GM18519 (cell line): ENCODE data around the gene ATF6.

Experiments used
- ATAC-seq: cut with Tn5 transposase; IDR thresholded peaks from one replicate; pipeline ENCODE4 v1.9.1; 2021; ENCODE audit warnings: mild to moderate bottlenecking, moderate library complexity; ENCODE audit not compliant: unreplicated experiment, low FRiP score

Gene ATF6

DNA sequence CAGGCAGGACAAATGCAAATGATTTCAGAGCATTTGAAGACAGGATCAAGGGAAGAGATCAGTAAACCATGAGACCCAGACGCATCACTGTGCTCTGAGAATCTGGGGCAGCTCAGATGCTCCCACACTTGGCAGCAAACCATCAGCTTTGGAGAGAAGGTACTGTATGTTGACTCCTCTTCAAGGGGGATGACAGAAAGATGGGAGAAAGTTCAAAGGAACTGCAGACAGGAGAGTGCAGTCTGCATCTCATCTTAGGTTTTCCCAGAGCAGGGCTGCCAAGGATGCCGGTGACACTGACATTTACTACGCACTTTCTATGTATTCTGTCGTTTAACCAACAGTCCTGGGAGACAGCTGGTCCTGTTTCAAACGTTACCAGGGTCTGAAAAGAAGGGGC, 221.8 kb downstream of the ATF6 start:
- ATAC-seq: no peak

DNA sequence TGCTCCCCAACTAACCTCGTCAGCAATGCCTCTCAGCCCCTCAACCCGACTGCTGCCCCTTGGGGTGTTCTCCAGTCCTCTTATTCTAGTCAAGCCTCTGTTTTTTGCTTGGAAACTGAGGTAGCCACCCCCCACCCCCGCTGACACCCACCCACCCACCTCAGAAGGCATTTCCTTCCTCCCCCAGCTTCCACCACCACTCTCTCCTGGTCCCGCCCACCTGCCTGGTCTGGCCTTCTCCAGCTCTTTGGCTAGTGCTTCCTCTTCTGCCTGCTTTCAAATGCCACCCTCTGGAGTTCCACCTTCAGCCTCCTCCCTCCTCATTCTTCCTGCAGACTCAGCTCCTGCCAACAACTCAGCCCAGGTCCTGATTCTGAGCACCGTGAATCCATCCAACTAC, 222.3 kb downstream of the ATF6 start:
- ATAC-seq: no peak

- ATAC-seq: no peak
These were observed 223.0 kb downstream of the ATF6 start for GRCh38 chr1:161989108-161989507.

GRCh38 chr1:161989786-161990185, 223.7 kb downstream of the ATF6 start:
- ATAC-seq: no peak

DNA sequence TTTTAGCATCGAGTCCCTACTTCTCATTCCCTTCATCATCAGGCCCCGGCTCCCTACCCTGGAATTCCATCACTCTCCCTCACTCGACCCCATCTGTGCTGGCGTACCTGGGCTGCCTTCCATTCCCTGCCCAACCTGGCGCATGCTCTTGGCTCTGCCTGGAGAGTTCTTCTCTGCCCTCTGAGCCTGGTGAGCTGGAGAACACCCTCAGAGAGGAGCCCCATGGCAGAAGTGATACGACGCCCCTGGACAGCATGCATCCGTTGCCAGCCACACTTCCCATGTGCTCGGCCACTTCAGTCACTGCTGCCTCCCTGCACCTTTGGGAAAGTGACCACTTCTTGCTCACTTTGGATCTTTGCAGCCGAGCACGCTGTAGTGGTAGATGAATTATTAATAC, 227.5 kb downstream of the ATF6 start:
- no peak for ATAC-seq

- no peak for ATAC-seq
These were observed 228.1 kb downstream of the ATF6 start for GRCh38 chr1:161994175-161994668.

DNA sequence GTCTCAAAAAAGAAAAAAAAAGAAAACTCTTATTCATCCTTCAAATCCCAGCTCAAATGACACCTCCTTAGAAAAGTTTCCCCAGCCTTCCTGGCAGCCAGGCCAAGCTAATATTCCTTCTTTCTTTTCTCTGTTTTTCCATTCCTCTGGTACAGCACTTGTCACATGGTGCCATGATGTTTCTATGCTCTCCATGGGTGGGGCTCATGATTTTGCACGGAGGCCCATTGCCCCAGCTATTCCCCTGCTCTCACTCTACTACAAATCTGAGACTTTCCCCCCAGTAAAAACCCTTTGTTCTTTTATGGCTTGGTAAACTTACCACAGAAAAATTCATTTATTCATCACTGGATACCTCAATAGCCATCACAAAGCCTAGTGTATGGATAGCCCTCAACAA, 231.0 kb downstream of the ATF6 start:
- no peak for ATAC-seq

DNA sequence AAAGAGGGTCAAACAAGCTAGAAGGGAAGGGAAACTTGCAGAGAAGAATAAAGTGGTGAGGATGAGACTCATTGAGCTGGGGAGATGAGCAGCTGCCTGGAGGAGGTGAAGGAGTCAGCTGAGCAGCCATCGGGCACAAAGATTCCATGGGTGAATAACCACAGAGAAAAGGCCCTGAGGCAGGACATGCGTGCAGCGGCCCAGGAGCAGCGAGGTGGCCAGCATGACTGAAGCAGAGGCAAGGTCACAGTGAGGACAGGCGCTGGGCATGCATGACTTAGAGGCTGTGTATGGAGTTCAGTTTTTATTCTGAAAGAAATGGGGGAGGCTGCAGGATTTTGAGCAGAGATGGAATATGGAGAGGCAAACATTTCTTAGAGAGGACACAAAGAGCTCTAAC, 232.7 kb downstream of the ATF6 start:
- no peak for ATAC-seq

- no peak for ATAC-seq
These were observed 233.4 kb downstream of the ATF6 start for GRCh38 chr1:161999301-162000052.

DNA sequence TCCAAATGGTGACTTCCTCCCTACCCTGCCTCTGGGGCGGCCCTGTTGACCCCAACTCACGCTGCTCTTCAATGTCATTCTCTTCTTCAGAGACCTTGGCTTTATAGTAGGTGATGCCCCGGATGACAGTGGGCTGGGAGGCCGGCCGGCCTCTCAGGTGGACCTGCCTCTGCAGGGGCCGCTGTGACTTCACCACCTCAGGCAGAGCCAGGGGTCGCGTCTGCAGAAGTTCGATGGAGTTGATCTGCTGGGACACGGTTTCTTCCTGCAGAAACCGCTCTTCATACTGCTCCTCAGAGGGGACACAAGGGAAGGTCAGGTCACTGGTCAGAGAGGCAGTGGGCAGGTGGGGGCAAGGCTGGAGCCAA, 233.9 kb downstream of the ATF6 start:
- no peak for ATAC-seq

DNA sequence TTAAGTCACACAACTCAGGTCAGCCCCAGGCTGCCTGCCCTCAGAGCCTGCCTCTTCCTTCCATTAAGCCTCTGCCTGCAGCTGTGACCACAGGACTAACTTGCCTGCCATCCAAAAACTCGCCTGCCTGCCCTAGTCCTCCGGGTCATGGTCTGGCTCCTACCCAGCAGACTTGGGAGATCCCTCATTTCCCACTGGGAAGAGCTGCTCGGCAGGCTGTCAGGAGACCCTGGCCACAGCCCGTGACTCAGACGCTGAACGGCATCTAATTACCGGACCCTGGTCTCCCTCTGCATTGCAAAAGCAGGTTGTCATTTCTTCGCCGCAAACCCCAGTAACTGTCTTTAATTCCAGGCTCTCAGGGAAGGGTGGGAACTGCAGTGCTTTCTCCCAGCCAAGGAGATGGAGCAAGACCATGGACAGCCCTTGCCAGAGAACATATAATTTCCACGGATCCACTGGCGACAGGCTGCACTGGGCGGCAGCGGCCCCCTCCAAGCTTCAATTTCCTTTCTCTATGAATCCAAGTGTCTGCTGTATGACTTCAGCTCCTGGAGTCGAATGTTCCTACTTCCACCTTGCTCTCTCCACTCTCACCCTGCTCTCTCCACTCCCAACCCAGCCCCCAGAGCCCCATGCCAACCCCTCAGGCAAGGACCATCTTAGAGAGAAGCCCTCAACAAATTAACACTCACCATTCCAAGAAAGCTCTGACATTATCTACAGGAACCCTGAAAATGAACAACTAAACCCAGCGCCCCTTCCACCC, 237.1 kb downstream of the ATF6 start:
- ATAC-seq: no peak

- ATAC-seq: no peak
These were observed 237.7 kb downstream of the ATF6 start for GRCh38 chr1:162003830-162004215.

GRCh38 chr1:162004441-162004950, 238.4 kb downstream of the ATF6 start:
- ATAC-seq: no peak

DNA sequence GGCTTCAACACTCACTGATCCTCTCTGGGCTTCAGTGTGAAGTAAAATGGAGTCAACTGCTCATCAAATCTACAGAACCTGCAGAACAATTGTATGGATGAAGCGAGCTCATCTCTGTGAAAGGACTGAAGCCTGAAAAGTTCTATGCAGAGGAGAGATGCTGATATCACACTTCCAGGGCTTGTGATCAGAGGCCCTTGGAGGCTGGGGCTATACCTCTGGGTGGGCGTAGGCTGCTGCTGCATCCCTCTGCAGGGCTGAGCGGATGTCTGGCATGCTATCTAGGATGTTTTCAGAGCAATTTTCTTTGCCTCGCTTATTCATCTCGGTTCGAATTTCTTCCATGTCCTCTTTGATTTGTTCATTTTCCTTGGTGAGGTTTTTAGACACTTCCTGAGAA, 240.0 kb downstream of the ATF6 start:
- no peak for ATAC-seq

GRCh38 chr1:162007466-162007865, 241.3 kb downstream of the ATF6 start:
- no peak for ATAC-seq

DNA sequence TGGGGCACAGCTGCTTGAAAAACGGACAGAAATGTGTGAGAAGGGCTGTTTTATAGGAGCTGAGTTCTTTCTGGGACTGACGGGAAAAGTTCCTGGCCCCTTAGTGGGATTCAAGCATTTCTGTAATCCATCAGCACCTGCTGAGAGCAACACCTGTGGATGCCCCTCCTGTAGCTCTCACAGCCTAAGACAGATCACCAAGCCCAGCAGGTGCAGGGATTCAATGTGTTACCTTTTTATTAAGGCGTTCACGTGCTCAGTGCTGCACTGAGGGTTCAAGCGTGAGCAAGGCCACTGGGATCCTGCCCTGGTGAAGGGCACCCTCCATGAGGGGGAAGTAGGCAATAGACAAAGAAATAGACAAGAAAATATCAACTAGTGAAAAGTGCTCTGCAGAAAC, 242.7 kb downstream of the ATF6 start:
- no peak for ATAC-seq

DNA sequence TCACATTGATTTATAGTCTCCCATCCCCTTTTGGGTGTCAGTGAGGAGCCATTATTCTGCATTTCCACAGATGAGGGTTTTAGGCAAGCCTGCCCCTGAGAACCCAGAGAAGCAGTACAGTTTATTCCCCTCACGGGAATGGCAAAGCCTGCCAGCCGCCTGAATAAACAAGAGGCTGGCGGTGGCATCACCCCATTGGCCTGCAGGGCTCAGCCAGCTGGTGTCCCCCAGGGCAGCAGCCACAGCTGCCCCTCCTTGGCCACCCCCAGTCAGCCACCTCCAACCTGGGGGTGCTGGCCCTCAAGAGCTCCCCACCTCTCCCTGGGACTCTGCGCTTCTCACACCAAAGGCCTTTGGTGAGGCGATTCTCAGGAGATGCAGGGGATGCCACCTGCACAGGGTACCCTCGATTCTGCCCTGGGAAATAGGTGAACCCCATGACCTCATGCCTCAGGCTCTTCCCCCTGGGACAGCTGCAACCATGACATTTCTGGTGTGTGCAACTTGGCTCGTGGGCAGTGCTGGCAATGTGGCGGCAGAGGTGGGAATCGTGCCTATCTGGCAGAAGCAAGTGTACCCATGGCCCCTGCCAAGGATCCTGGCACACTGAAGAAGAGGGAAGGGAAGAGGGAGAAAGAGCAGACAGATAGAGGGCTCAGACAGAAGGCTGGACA, 243.5 kb downstream of the ATF6 start:
- no peak for ATAC-seq

GRCh38 chr1:162010175-162010506, 244.0 kb downstream of the ATF6 start:
- ATAC-seq: no peak

GRCh38 chr1:162011337-162012012, 245.4 kb downstream of the ATF6 start:
- ATAC-seq: no peak

DNA sequence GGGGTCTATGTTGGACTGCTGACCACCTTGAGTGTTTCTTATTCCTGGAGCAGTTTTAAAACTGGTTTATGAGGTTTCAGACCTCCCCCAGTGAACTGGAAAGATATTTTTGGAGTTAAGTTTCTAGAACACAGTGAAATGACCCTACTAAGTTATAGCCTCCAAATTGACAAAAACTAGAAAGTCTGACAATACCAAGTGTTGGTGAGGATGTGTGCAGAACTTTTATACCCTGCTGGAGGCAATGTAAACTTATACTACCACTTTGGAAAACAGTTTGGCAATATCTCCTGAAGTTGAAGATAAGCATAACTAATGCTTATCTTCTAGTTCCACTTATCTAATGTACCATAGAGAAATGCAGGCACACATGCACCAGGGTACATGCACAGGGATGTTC, 247.2 kb downstream of the ATF6 start:
- no peak for ATAC-seq
